ENCODE results near the gene GNAS.

GNAS gene

DNA sequence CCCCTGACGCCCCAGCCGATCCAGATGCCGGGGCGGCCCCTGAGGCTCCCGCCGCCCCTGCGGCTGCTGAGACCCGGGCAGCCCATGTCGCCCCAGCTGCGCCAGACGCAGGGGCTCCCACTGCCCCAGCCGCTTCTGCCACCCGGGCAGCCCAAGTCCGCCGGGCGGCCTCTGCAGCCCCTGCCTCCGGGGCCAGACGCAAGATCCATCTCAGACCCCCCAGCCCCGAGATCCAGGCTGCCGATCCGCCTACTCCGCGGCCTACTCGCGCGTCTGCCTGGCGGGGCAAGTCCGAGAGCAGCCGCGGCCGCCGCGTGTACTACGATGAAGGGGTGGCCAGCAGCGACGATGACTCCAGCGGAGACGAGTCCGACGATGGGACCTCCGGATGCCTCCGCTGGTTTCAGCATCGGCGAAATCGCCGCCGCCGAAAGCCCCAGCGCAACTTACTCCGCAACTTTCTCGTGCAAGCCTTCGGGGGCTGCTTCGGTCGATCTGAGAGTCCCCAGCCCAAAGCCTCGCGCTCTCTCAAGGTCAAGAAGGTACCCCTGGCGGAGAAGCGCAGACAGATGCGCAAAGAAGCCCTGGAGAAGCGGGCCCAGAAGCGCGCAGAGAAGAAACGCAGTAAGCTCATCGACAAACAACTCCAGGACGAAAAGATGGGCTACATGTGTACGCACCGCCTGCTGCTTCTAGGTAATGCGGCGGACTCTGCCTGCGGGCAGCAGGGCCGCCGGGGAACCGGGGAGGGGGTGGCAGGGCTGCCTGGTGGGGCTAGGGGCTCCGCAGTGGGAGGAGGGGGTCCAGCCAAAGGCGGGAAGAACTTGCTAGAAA lies 2.3 kb downstream of the GNAS start:
- DNase-seq, result no peak

- no peak for DNase-seq
Measured at GRCh38 chr20:58855506-58856389, 3.2 kb downstream of the GNAS start.

DNA sequence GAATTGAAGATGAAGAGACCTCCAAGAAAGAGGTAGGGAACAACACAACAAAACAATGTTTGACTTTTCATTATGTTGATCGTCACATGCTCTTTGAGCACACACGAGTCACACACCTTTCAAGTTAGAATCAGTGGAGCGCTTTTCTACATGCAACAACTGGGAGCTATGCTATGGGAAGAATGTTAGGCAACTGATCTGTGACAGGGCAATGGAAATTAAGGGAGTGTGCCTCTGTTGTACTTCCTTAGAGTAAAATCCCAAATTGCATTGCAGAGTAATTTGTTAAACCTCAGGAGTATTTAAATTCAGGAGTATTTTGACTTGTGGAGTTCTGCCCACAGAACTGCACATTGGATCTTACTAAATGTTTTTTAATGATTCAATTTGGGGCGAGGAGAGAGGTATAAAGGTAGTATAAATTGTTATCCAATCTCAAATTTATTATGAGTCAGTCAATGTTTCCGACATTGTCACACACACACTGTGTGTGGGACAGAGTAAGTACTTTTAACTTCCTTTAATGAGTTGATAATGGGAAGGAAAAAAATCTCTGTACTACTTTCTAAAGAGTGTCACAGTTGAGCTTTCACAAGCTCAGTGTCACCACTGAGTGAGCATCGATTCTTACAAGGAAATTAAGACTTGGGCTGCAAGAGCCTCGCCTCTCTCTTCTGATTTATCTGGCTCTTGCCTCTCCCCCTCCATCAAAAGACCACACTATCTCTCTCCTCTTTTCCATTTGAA lies 10.7 kb downstream of the GNAS start:
- peak in 1 of 4 experiments; percentile 14 for DNase-seq

DNA sequence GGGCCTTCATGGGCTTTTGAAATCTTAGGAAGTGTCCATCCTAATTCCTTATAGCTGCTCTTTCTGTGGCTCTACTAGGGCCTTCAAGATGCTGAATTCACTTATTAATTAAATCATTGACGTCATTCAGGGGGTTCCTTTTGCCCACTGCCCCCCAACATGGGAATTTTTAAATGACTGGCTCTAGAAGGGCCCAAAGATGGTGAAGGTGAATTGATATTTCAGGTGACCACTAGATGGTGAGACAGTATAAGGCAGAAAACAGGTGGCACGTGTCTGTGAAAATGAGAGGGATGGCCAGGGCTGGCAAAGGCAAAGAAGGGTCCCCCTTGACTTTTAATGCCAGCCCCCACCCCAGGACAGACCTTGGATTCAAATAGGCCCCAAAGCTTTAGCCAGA lies 11.8 kb downstream of the GNAS start:
- DNase-seq, result no peak

- DNase-seq, result no peak
Measured at GRCh38 chr20:58865843-58866242, 13.3 kb downstream of the GNAS start.

GRCh38 chr20:58867211-58867610 lies 14.7 kb downstream of the GNAS start:
- no peak for DNase-seq

DNA sequence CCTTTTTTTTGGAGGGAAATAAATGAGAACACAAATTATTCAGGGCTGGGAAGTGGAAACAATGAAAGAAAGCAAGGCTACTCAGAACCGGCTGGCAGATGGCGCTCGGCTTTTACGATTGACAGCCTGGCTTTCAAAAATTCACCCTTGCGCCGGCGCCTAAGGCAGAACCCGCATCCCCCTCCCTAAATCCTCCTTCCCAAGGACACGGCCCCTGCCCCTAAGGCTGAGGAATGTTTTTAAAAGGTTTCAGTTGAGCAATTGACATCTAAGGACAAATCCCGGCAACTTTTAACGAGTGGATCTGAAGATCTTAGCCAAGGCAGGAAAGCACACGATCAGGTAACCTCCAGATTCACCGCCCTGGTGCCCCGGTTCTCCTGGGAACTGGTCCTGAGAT lies 16.3 kb downstream of the GNAS start:
- peak; percentile 19 to 59 (median 35) for DNase-seq

DNA sequence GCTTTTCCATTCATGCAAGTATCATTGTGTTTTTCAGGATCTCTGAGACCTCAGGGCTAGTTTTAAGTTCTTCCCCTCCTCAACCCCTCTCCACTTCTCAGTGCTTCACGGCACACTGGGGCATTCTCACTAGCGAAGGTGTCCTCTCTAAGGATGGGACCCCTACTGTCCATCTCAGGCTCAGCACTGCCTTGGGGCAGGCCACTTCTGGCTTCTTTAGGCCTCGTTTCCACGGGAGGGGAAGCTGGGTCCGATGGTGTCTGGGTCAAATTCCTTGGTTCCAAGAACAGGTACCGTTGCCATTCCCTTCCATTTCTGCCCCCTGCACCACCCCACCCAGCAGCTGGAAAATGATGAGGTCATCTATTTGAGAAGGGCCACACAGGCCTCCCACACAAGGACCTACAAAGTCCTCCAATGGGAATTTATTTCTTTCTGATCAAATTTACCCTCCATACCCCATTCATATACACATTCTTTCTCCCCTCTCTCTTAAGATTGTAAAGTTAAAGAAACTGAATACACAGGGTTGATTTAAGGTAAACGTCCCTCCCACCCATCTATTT lies 17.2 kb downstream of the GNAS start:
- DNase-seq, result no peak

- peak; percentile 59 to 76 (median 67) for DNase-seq
Measured at GRCh38 chr20:58870293-58871014, 17.9 kb downstream of the GNAS start.

- DNase-seq, result no peak
Measured at GRCh38 chr20:58871533-58872102, 19.1 kb downstream of the GNAS start.

DNA sequence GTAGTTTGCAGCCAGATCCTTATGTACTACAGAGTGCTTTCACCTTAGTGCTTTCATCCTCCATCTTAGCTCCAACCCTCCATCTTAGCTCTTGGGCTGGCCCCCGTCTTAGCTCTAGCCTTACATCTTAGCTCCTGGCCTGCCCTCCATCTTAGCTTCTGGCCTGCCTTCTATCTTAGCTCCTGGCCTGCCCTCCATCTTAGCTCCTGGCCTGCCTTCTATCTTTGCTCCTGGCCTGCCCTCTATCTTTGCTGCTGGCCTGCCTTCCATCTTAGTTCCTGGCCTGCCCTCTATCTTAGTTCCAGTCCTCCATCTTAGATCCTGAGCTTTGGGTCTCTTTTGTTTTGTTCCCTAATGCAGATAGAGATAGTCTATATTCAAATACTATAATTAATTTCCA lies 22.0 kb downstream of the GNAS start:
- DNase-seq, result no peak

- DNase-seq, result no peak
Measured at GRCh38 chr20:58875111-58875510, 22.6 kb downstream of the GNAS start.

- DNase-seq, result no peak
Measured at GRCh38 chr20:58875541-58876134, 23.1 kb downstream of the GNAS start.

- DNase-seq, result no peak
Measured at GRCh38 chr20:58876437-58876836, 23.9 kb downstream of the GNAS start.

DNA sequence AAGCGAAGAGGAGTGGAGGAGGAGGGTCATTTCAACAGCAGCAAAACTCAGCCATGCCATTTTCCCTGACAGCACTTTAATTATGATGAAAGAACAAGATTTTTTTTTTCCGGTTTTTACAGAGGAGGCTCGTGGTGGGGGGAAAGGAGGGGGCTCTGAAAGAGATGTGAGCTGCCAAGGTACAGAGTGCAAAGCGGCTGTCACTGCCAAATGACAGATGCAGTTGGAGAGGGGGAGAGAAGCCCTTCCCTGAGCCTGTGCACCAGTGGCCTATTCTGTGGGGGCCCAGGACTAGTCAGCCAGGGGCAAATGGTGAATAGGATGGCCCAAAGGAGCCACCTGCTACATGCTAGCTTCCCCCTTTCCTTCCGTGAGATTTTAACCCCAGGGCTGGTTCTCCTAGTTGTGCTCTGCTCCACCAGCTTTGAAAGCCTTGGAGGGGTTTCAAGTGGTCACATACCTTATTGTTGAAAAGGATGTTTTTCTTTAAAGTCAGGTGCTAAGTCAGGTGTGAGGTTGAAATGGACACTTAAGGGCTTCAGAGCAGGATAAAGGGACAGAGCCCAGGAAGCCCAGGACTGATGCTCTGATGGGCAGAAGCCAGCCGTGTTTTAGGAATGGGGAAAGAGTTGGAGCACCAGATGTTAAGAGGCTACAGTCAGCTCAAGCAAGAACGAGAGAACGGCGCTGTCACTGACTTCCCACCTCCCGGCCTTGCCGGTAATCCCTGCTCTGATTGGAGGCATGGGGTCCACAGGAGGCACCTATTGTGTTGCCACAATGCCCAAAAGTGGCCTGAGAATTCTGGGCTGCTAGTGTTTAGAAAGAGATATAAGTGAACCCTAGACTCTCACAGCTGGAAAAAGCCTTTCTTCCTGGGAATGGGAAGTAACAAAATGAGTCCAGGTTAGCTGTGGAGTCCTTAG lies 24.8 kb downstream of the GNAS start:
- no peak for DNase-seq

GRCh38 chr20:58877976-58878360 lies 25.5 kb downstream of the GNAS start:
- no peak for DNase-seq

DNA sequence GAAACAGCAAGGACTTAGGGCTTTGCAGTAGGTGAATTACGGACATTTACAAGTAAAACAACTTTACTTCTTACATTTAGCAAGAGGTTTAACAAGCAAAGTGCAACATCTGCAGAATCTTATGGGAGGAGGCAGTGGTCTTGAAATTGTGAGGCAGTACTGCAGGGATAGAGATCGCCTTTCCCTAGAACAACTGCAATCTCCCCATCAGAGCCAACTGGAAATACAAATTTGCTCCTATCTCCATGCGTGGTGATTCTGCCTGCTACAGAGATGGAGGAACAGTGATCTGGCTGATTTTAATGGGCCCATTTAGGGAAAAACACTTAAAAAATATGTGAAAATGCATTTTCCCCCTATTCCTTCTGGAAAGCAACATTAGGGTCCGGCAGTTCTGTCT lies 25.9 kb downstream of the GNAS start:
- DNase-seq, result no peak

- DNase-seq, result no peak
Measured at GRCh38 chr20:58880441-58880840, 27.9 kb downstream of the GNAS start.

DNA sequence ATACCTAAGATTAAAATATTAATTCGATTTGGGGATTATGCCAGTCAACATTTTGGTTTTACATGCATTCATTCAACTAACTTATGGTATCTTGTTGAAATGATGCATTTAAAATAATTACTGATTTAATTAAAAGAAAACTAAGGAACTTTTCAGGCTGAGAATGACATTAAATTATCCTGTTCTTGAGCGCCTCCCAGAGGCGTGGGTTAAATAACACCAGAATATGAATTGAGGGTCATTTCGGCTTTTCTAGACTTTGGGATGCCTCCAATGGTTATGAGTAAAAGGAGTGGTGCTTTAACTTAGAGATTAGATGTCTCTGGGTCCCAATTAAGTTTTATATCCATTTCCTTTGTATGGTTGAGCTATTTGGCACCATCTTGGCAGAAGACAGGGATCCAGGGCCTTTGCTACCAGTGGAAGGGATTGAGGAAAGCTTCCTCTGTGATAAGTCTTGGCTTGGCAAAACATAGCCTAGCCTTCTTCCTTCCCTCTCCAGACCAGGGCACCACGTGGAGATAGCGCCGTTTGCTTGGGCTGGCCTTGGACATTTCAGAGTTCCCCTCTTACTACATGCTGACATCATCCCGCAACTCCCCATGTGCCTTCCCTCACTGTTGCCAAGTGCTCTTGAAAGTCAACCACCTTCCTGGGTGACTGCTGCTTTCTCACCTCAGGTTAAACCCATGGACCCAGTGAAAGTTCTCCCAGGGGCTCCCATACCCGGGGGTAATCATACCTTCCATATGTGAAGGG lies 28.7 kb downstream of the GNAS start:
- DNase-seq, result peak; percentile 64 to 79 (median 77)
